ENCODE data around the gene TAF11. TPM values are rescaled to one million over a fixed set of nuclear protein-coding genes. Genes with fewer than 3 reads are reported as not detected.
"Not testable (repeated sequence)": the region's sequence is repeated elsewhere in the genome, so short reads cannot be mapped to it uniquely, and the experiment has no call there.

Gene TAF11
- polyA plus RNA-seq, 3 donors = 22.9 to 29.9 (median 26.0) TPM

- no peak overlapping the region for H3K9ac ChIP-seq (ENCODE audit: insufficient read depth, low read length, poor library complexity, severe bottlenecking)
- Mint-ChIP-seq H3K27ac (no peak overlapping the region), H3K36me3 (peaks cover 26 to 45% of the 10 kb centered on the region in 2 donors), H3K9me3 (peaks cover 0 to 5% (median 0%) of the 10 kb centered on the region in 7 donors), H3K4me1 (peaks cover 10% of the 10 kb centered on the region), H3K27me3 (ENCODE audit: low read depth in 3 of 3) (no peaks in the 10 kb centered on the region), H3K4me3 (no peak overlapping the region)
- no peak overlapping the region for H3K27ac ChIP-seq (ENCODE audit: low read depth in 1 of 2, low read length in 2 of 2)
- H3K4me2 ChIP-seq (replicated peaks; ENCODE audit: extremely low read depth, low read length, poor library complexity, severe bottlenecking) = no peak overlapping the region
- no peak overlapping the region for H3K4me3 ChIP-seq (replicated peaks in 1 of 3; ENCODE audit: low read depth in 2 of 3, low read length in 3 of 3)
- peaks cover 18 to 36% of the 10 kb centered on the region in 2 donors for H3K36me3 ChIP-seq (replicated peaks in 1 of 2; ENCODE audit: control insufficient read depth in 1 of 2, insufficient read depth in 2 of 2, low read length in 2 of 2)
- H3K27me3 ChIP-seq (ENCODE audit: control insufficient read depth in 2 of 2, insufficient read depth in 2 of 2, low read length in 2 of 2) = no peaks in the 10 kb centered on the region
- no peak overlapping the region for H2AFZ ChIP-seq (ENCODE audit: insufficient read depth, low read depth, low read length, poor library complexity, severe bottlenecking)
- H3K4me1 ChIP-seq (ENCODE audit: control insufficient read depth in 1 of 2, insufficient read depth in 2 of 2, low read length in 2 of 2) = peaks cover 8 to 20% of the 10 kb centered on the region in 2 donors
- H3K79me2 ChIP-seq (ENCODE audit: insufficient read depth, low read length) = peaks cover 65% of the 10 kb centered on the region
- no CpG with 5 or more reads among the region's 2 CpGs for WGBS (ENCODE audit: insufficient coverage)
- TF ChIP-seq CTCF (IDR thresholded peaks at IDR 0.05) = no peak
- DNase-seq = no peak
- intact Hi-C loops (cut with micrococcal nuclease) = loop anchor here (10.0 kb wide), 3 partner anchors 90 to 160 kb away; partner anchors contain the start of genes BLTP3A (in 1 of the 2) and SNRPC (in 1 of the 2)
- no peaks in the 10 kb centered on the region for H3K9me3 ChIP-seq (replicated peaks in 1 of 2; ENCODE audit: control insufficient read depth in 1 of 2, insufficient read depth in 1 of 2, low read length in 2 of 2)
- H4K20me1 ChIP-seq (ENCODE audit: insufficient read depth, low read length) = no peaks in the 10 kb centered on the region
These were observed 2.8 kb downstream of the TAF11 start for GRCh38 chr6:34884996-34885395.

GRCh38 chr6:34884073-34884472 lies 3.8 kb downstream of the TAF11 start:
- Histone ChIP-seq H3K4me1 (ENCODE audit: control insufficient read depth in 1 of 2, insufficient read depth in 2 of 2, low read length in 2 of 2) (peaks cover 8 to 19% of the 10 kb centered on the region in 2 donors), H3K36me3 (replicated peaks in 1 of 2; ENCODE audit: control insufficient read depth in 1 of 2, insufficient read depth in 2 of 2, low read length in 2 of 2) (peaks cover 27 to 43% of the 10 kb centered on the region in 2 donors), H3K79me2 (ENCODE audit: insufficient read depth, low read length) (peaks cover 58% of the 10 kb centered on the region)
- H3K27me3 ChIP-seq (ENCODE audit: control insufficient read depth in 2 of 2, insufficient read depth in 2 of 2, low read length in 2 of 2); DNase-seq; H3K27me3 Mint-ChIP-seq (ENCODE audit: low read depth in 3 of 3); H3K9ac ChIP-seq (ENCODE audit: insufficient read depth, low read length, poor library complexity, severe bottlenecking); H3K27ac ChIP-seq (ENCODE audit: low read depth in 1 of 2, low read length in 2 of 2); H3K27ac Mint-ChIP-seq; H3K4me1 Mint-ChIP-seq; H3K4me2 ChIP-seq (replicated peaks; ENCODE audit: extremely low read depth, low read length, poor library complexity, severe bottlenecking); H3K9me3 ChIP-seq (replicated peaks in 1 of 2; ENCODE audit: control insufficient read depth in 1 of 2, insufficient read depth in 1 of 2, low read length in 2 of 2); H2AFZ ChIP-seq (ENCODE audit: insufficient read depth, low read depth, low read length, poor library complexity, severe bottlenecking); H3K4me3 Mint-ChIP-seq; H4K20me1 ChIP-seq (ENCODE audit: insufficient read depth, low read length); H3K4me3 ChIP-seq (replicated peaks in 1 of 3; ENCODE audit: low read depth in 2 of 3, low read length in 3 of 3); H3K9me3 Mint-ChIP-seq: not testable (repeated sequence)
- no CpG with 5 or more reads among the region's 1 CpG for WGBS (ENCODE audit: insufficient coverage)
- intact Hi-C loops (cut with micrococcal nuclease) = loop anchor here (10.0 kb wide), 3 partner anchors 89 to 161 kb away; partner anchors contain the start of genes BLTP3A (in 1 of the 2) and SNRPC (in 1 of the 2)
- H3K36me3 Mint-ChIP-seq = peaks cover 33 to 53% of the 10 kb centered on the region in 2 donors
